Panc1 (cell line): Measurements from ENCODE around the gene AGBL1. TPM values are rescaled to one million over a fixed set of nuclear protein-coding genes. Genes with fewer than 3 reads are reported as not detected.

Experiments used
- ATAC-seq: fragments of 200-7000 bp; cut with Tn5 transposase; 2 replicates; pipeline ENCODE4 v1.9.1; 2020; ENCODE audit warnings: mild to moderate bottlenecking, moderate library complexity
- BruUV-seq: library from RNA; stranded (reverse); fragments of 400-500 nt; replicated peaks from 2 replicates; lab custom pipeline; 2021; lab: Mats Ljungman, UMichigan
- CTCF ChIA-PET: fragments of 300-600 bp; sonication (Branson Sonifier 250); formaldehyde crosslinking; loops from one replicate; lab custom pipeline; 2022; ENCODE audit warnings: antibody characterized with exemption; lab: Charles Lee
- POLR2A ChIA-PET: fragments of 300-600 bp; sonication (Branson Sonifier 250); formaldehyde crosslinking; loops from one replicate; lab custom pipeline; 2022; ENCODE audit warnings: antibody characterized with exemption; lab: Charles Lee
- DNase-seq: peaks from one replicate; pipeline ENCODE4 v3.0.0-alpha.2; 2010; ENCODE audit warnings: low read depth, low spot score
- H3K27ac ChIP-seq: 2 replicates; pipeline ENCODE4 v1.5.1; 2011; ENCODE audit warnings: mild to moderate bottlenecking, low read length, inconsistent platforms
- H3K27me3 ChIP-seq: fragments of 200-500 bp; sonication (Bioruptor generic); 2 replicates; pipeline ENCODE4 v1.6.0; 2014; ENCODE audit warnings: low read length, inconsistent platforms; ENCODE audit not compliant: control insufficient read depth, insufficient read depth
- H3K36me3 ChIP-seq: fragments of 200-500 bp; sonication (Bioruptor generic); 2 replicates; pipeline ENCODE4 v1.5.1; 2014; ENCODE audit warnings: inconsistent platforms, mild to moderate bottlenecking, low read length, moderate library complexity; ENCODE audit not compliant: control insufficient read depth, insufficient read depth
- H3K4me1 ChIP-seq: 2 replicates; pipeline ENCODE4 v1.5.1; 2011; ENCODE audit warnings: inconsistent platforms, mild to moderate bottlenecking, low read length, moderate library complexity; ENCODE audit not compliant: control insufficient read depth, insufficient read depth
- H3K4me3 ChIP-seq, 2 experiments: 2 replicates each; pipeline ENCODE4 v1.5.1; 2011 to 2012; ENCODE audit warnings: low read depth in 2 of 2, low read length in 2 of 2, mild to moderate bottlenecking in 2 of 2, inconsistent platforms in 1 of 2, moderate library complexity in 1 of 2
- H3K9me3 ChIP-seq: fragments of 200-500 bp; sonication (Bioruptor generic); 2 replicates; pipeline ENCODE4 v1.5.1; 2014; ENCODE audit warnings: low read depth, mild to moderate bottlenecking, inconsistent platforms, low read length, moderate library complexity; ENCODE audit not compliant: control insufficient read depth, insufficient read depth
- CTCF ChIP-seq: fragments of 450-650 bp; IDR thresholded peaks from 2 replicates; pipeline ENCODE4 v1.5.1; 2017; ENCODE audit warnings: mild to moderate bottlenecking
- POLR2AphosphoS5 ChIP-seq: IDR thresholded peaks from 2 replicates; pipeline ENCODE4 v1.6.1; 2012; ENCODE audit warnings: mild to moderate bottlenecking, low read depth, low read length, moderate library complexity
- REST ChIP-seq, 2 experiments: IDR thresholded peaks; 2 replicates each; pipeline ENCODE4 v1.6.1; 2011 to 2012; ENCODE audit warnings: low read depth in 2 of 2, control low read depth in 1 of 2, low read length in 1 of 2, mild to moderate bottlenecking in 1 of 2, moderate library complexity in 1 of 2; ENCODE audit not compliant: insufficient read depth in 1 of 2
- SIN3A ChIP-seq: IDR thresholded peaks from 2 replicates; pipeline ENCODE4 v1.6.1; 2012; ENCODE audit warnings: low read depth, mild to moderate bottlenecking, low read length, moderate library complexity, borderline replicate concordance; ENCODE audit not compliant: insufficient read depth
- TCF7L2 ChIP-seq: IDR thresholded peaks from 2 replicates; pipeline ENCODE4 v1.6.1; 2011; ENCODE audit warnings: mild to moderate bottlenecking, low read depth, low read length, inconsistent platforms
- in situ Hi-C: cut with HindIII; loops from 2 replicates; pipeline ENCODE4 v1.10.0; 2016; ENCODE audit warnings: low sequenced_read_pairs, low pct_unique_long_range_greater_than_20kb
- intact Hi-C: fragments of 100-400 bp; cut with micrococcal nuclease; formaldehyde crosslinking; loops from one replicate; pipeline ENCODE4 v1.10.0; 2022; ENCODE audit not compliant: unreplicated experiment
- total RNA-seq: library from RNA; stranded (reverse); gene quantifications from one replicate; pipeline ENCODE4 v1.2.1, GENCODE V29; 2021; ENCODE audit not compliant: unreplicated experiment

Gene AGBL1
- total RNA-seq, 1 experiment from 2014 or later, result not detected

GRCh38 chr15:86630946-86631345 lies 551.3 kb downstream of the AGBL1 start:
- in situ Hi-C loops (no loop called here), intact Hi-C loops (no loop called here)
- no peak for DNase-seq
- Histone ChIP-seq H3K27ac (no peak overlapping the region), H3K27me3 (no peaks in the 10 kb centered on the region), H3K9me3 (no peaks in the 10 kb centered on the region), H3K4me3 (no peak overlapping the region), H3K4me1 (no peaks in the 10 kb centered on the region), H3K36me3 (no peaks in the 10 kb centered on the region)
- CTCF ChIA-PET, result no interaction called here
- no peak for TF ChIP-seq CTCF
- ATAC-seq, result no peak
- no TSS peak for BruUV-seq
- POLR2A ChIA-PET, result no interaction called here

GRCh38 chr15:86634146-86634545 lies 554.5 kb downstream of the AGBL1 start:
- H3K27me3 ChIP-seq, result no peaks in the 10 kb centered on the region
- intact Hi-C loops (no loop called here), in situ Hi-C loops (no loop called here)
- no peaks in the 10 kb centered on the region for H3K36me3 ChIP-seq
- no peak for DNase-seq
- ATAC-seq, result no peak
- H3K9me3 ChIP-seq, result no peaks in the 10 kb centered on the region
- ChIA-PET POLR2A (no interaction called here), CTCF (no interaction called here)
- no peak overlapping the region for H3K4me3 ChIP-seq
- H3K4me1 ChIP-seq, result no peaks in the 10 kb centered on the region
- H3K27ac ChIP-seq, result no peak overlapping the region
- no peak for TF ChIP-seq POLR2AphosphoS5
- no peak for TF ChIP-seq REST (IDR thresholded peaks at IDR 0.05; ENCODE audit: insufficient read depth in 1 of 2, low read depth in 2 of 2, low read length in 1 of 2)
- TF ChIP-seq CTCF, result no peak
- no peak for TF ChIP-seq SIN3A
- TF ChIP-seq TCF7L2, result no peak
- BruUV-seq, result no TSS peak
